HG02798 (cell line): ENCODE data around the gene CPLX3.

Source experiments
- ATAC-seq: cut with Tn5 transposase; IDR thresholded peaks from one replicate; pipeline ENCODE4 v1.9.1; 2021; ENCODE audit warnings: mild to moderate bottlenecking; ENCODE audit not compliant: unreplicated experiment, poor library complexity

The CPLX3 gene

GRCh38 chr15:74800559-74801094, 25.8 kb upstream of the CPLX3 start:
- ATAC-seq, result no peak

- ATAC-seq, result no peak
Observed at GRCh38 chr15:74801311-74801997, 25.0 kb upstream of the CPLX3 start.

GRCh38 chr15:74802290-74802689, 24.1 kb upstream of the CPLX3 start:
- ATAC-seq, result no peak

DNA sequence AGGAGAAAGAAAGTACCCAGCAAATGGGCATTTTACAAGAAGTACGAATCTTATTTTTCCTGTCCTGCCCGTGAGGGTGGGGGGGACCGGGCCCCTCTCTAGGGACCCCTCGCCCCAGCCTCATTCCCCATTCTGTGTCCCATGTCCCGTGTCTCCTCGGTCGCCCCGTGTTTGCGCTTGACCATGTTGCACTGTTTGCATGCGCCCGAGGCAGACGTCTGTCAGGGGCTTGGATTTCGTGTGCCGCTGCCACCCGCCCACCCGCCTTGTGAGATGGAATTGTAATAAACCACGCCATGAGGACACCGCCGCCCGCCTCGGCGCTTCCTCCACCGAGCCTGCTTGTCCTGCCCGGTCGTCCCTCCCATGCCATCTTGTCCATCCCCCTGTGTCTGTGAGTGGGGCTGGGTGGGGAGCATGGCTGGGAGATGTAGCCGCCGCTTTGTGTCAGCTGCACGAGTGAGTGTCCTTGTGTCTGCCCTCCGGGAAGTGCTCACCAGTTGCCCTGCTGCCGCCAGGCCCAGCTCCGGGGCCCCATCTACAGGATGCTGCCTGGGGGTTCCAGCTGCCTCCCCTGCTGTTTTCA, 23.5 kb upstream of the CPLX3 start:
- ATAC-seq, result no peak

GRCh38 chr15:74804935-74805334, 21.5 kb upstream of the CPLX3 start:
- ATAC-seq, result no peak

DNA sequence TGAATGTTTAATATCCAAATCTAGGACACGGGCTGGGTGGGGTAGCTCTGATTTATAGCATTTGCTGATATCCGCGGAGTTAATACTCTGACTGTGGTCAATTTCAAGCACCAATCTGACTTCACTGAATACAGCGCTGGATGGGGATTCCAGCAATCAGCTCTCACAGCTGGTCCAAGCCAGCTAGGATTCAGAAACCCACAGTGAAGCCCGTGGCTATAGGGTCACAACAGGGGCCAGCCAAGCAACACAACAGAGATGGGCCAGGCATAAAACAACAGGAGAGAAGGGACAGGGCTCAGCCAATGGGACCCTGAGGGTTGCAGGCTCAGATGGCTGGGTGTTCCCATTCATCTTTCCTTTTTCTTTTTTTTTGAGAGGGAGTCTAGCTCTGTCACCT, 19.1 kb upstream of the CPLX3 start:
- ATAC-seq, result no peak

- no peak for ATAC-seq
Observed at GRCh38 chr15:74808078-74808839, 18.2 kb upstream of the CPLX3 start.

DNA sequence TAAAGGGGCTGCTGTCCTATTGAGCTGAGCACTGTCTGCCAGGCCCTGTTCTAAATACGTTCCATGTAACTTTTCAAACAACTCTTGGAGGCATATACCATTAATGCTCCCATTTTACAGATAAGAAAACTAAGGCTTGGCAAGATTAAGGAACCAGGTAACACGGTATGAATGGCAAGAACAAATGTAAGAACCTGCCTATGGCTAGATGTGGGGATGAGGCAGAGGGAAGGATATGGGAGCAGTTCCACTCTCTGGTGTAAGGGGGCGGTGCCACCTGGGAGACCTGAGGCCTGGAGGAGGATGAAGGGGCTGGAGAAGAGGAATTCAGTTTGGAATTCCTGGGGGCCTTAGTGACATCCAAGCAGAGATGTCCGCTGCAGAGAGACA, 17.6 kb upstream of the CPLX3 start:
- ATAC-seq, result no peak

GRCh38 chr15:74809242-74809641, 17.2 kb upstream of the CPLX3 start:
- no peak for ATAC-seq

- ATAC-seq, result no peak
Observed at GRCh38 chr15:74809956-74810355, 16.5 kb upstream of the CPLX3 start.

GRCh38 chr15:74812533-74812932, 13.9 kb upstream of the CPLX3 start, which contains the start of gene LMAN1L:
Gene LMAN1L (plus strand): TSS chr15:74812835. CDS start chr15:74812855, 20 bp downstream.
- no peak for ATAC-seq

- no peak for ATAC-seq
Observed at GRCh38 chr15:74815121-74815934, 11.1 kb upstream of the CPLX3 start.

GRCh38 chr15:74815961-74816360, 10.5 kb upstream of the CPLX3 start:
- no peak for ATAC-seq

- no peak for ATAC-seq
Observed at GRCh38 chr15:74816624-74817369, 9.6 kb upstream of the CPLX3 start.

- ATAC-seq, result no peak
Observed at GRCh38 chr15:74817370-74817737, 9.1 kb upstream of the CPLX3 start.

- ATAC-seq, result no peak
Observed at GRCh38 chr15:74820056-74820455, 6.4 kb upstream of the CPLX3 start.

GRCh38 chr15:74821091-74821789, 5.2 kb upstream of the CPLX3 start:
- ATAC-seq, result peak; percentile 65

DNA sequence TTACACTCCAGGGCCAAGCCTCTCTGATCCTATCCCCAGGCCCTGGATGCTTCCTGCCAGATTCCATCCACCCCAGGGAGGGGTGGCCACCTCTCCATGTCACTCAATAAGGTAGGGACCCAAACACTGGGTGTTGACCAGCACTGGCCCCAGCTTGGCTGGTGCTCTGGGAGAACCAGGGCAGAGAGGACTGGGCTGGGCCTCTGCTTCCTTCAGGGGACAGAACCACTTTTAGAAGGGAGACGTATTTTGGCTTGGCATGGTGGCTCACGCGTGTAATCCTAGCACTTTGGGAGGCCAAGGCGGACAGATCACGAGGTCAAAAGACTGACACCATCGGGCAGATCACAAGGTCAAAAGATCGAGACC, 4.7 kb upstream of the CPLX3 start:
- no peak for ATAC-seq

DNA sequence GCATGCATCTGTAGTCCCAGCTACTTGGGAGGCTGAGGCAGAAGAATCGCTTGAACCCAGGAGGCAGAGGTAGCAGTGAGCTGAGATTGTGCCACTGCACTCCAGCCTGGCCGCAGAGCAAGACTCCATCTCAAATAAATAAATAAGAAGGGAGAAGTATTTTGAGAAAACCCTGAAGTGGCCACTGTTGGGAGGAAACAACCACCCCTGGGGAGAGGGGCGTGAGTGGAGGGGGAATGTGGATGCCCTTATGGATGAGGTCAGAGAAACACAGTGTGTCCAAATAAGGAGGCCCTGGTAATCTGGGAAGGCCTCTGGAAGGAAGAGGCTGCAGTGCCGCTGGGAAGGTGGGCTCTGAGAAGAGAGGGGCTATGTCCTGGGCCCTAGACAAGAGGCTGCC, 4.2 kb upstream of the CPLX3 start:
- ATAC-seq, result no peak
